ENCODE measurements around the gene PRMT2. TPM values are rescaled to one million over a fixed set of nuclear protein-coding genes. Genes with fewer than 3 reads are reported as not detected.

The PRMT2 gene
- total and polyA plus RNA-seq, 8 donors = 18.7 to 85.0 (median 63.9) TPM

GRCh38 chr21:46600978-46601377, 34.5 kb upstream of the PRMT2 start:
- peaks cover 0 to 56% (median 11%) of the 10 kb centered on the region in 4 donors for H3K4me1 ChIP-seq
- DNase-seq = no peak
- intact Hi-C loops (cut with DNase I; ENCODE audit: low total_unique reads) = no loop called here
- no peaks in the 10 kb centered on the region for H3K9me3 ChIP-seq
- WGBS, 5 donors = 53 to 70% (median 58%) methylated on average over 5 to 9 of the region's 9 CpGs
- peaks cover 0 to 12% (median 0%) of the 10 kb centered on the region in 3 donors for H3K27me3 ChIP-seq
- TF ChIP-seq CTCF (IDR thresholded peaks at IDR 0.05) (no peak), POLR2AphosphoS5 (IDR thresholded peaks at IDR 0.05) (no peak), POLR2A (IDR thresholded peaks at IDR 0.05) (no peak), EP300 (IDR thresholded peaks at IDR 0.05) (no peak)
- H3K4me3 ChIP-seq = no peak overlapping the region
- H3K27ac ChIP-seq = no peak overlapping the region
- H3K36me3 ChIP-seq = no peaks in the 10 kb centered on the region

GRCh38 chr21:46603228-46603627, 32.2 kb upstream of the PRMT2 start:
- DNase-seq = peak in 1 of 2 donors; percentile 65
- TF ChIP-seq EP300 (IDR thresholded peaks at IDR 0.05) = no peak
- no peak for TF ChIP-seq POLR2AphosphoS5 (IDR thresholded peaks at IDR 0.05)
- Histone ChIP-seq H3K9me3 (no peaks in the 10 kb centered on the region), H3K4me3 (no peak overlapping the region), H3K36me3 (no peaks in the 10 kb centered on the region), H3K27ac (no peak overlapping the region), H3K27me3 (peaks cover 0 to 18% (median 0%) of the 10 kb centered on the region in 3 donors), H3K4me1 (peaks cover 0 to 66% (median 11%) of the 10 kb centered on the region in 4 donors)
- 29 to 41% (median 33%) methylated on average over 7 to 9 of the region's 9 CpGs for WGBS, 5 donors
- intact Hi-C loops (cut with DNase I; ENCODE audit: low total_unique reads) = no loop called here

- WGBS, 5 donors = 72 to 78% (median 76%) methylated on average over 9 of the region's 9 CpGs
- no peaks in the 10 kb centered on the region for H3K9me3 ChIP-seq
- peaks cover 0 to 18% (median 0%) of the 10 kb centered on the region in 3 donors for H3K27me3 ChIP-seq
- H3K4me3 ChIP-seq = no peak overlapping the region
- H3K36me3 ChIP-seq = no peaks in the 10 kb centered on the region
- H3K27ac ChIP-seq = peak overlapping the region in 1 of 5 donors; percentile 36
- TF ChIP-seq EP300 (IDR thresholded peaks at IDR 0.05) (no peak), POLR2AphosphoS5 (IDR thresholded peaks at IDR 0.05) (no peak), POLR2A (IDR thresholded peaks at IDR 0.05) (no peak), CTCF (IDR thresholded peaks at IDR 0.05) (no peak)
- peaks cover 0 to 53% (median 3%) of the 10 kb centered on the region in 4 donors for H3K4me1 ChIP-seq
- intact Hi-C loops (cut with DNase I; ENCODE audit: low total_unique reads) = no loop called here
- no peak for DNase-seq
Measured at GRCh38 chr21:46604329-46604974, 31.0 kb upstream of the PRMT2 start.

- Histone ChIP-seq H3K27ac (peak within 1 kb of the TSS in 4 of 5 donors; percentile 21 to 36 (median 27)), H3K4me1 (peaks cover 0 to 46% (median 2%) of the 10 kb centered on the region in 4 donors), H3K36me3 (no peaks in the 10 kb centered on the region), H3K27me3 (peaks cover 0 to 23% (median 3%) of the 10 kb centered on the region in 3 donors), H3K9me3 (peaks cover 0 to 3% (median 0%) of the 10 kb centered on the region in 4 donors), H3K4me3 (no peak within 1 kb of the TSS)
- intact Hi-C loops (cut with DNase I; ENCODE audit: low total_unique reads) = no loop called here
- 58 to 77% (median 70%) methylated on average over 14 to 15 of the region's 15 CpGs for WGBS, 5 donors
- DNase-seq = peak in 1 of 2 donors; percentile 78
- TF ChIP-seq POLR2A (IDR thresholded peaks at IDR 0.05) = no peak
- TF ChIP-seq CTCF (IDR thresholded peaks at IDR 0.05) = no peak
- TF ChIP-seq EP300 (IDR thresholded peaks at IDR 0.05) = no peak
- TF ChIP-seq POLR2AphosphoS5 (IDR thresholded peaks at IDR 0.05) = no peak
Measured at GRCh38 chr21:46604975-46605766, 30.3 kb upstream of the PRMT2 start, which contains the start of gene S100B. TSS of gene S100B (minus strand) at chr21:46605082. CDS start at chr21:46602415, 2,667 bp downstream.
